ENCODE measurements around the gene ATP10A.

- TF ChIP-seq JUNB (CRISPR knock-in tag; conservative IDR thresholded peaks at IDR 0.05) (no peak), ZNF609 (CRISPR knock-in tag; IDR thresholded peaks at IDR 0.05; ENCODE audit: borderline replicate concordance) (no peak), ZNF717 (CRISPR knock-in tag; IDR thresholded peaks at IDR 0.05) (no peak), SIX5 (IDR thresholded peaks at IDR 0.05; ENCODE audit: borderline replicate concordance in 1 of 2, insufficient read depth in 1 of 2, low read depth in 1 of 2, low read length in 2 of 2) (no peak), ZBTB7A (IDR thresholded peaks at IDR 0.05; ENCODE audit: borderline replicate concordance, control insufficient read depth, low read depth, low read length) (no peak)
Measured at GRCh38 chr15:25770618-25771337, 92.3 kb downstream of the ATP10A start.
